ENCODE data around the gene IGFBP1.

Gene IGFBP1

GRCh38 chr7:45909561-45909960, 21.3 kb downstream of the IGFBP1 start:
- no peak for ATAC-seq

GRCh38 chr7:45910855-45911254, 22.6 kb downstream of the IGFBP1 start:
- no peak for ATAC-seq

DNA sequence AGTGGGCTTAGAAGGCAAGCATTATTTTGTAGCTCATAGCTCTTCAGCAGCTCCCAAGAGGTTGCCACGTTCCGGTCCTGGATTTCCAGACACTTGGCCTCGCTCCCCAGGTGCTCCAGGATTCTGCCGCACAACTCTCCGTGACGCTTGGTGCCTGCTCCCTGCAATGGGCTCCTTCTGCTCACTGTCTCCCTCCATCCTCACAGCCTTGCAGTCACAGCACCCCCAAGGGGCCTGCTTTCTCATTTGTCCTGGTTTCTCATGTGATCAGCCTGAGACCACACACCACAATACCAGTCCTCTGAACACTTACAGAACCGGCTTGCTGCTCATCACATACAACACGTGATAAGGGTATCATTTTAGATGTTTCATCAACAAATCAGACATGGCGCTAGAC, 23.0 kb downstream of the IGFBP1 start:
- no peak for ATAC-seq

DNA sequence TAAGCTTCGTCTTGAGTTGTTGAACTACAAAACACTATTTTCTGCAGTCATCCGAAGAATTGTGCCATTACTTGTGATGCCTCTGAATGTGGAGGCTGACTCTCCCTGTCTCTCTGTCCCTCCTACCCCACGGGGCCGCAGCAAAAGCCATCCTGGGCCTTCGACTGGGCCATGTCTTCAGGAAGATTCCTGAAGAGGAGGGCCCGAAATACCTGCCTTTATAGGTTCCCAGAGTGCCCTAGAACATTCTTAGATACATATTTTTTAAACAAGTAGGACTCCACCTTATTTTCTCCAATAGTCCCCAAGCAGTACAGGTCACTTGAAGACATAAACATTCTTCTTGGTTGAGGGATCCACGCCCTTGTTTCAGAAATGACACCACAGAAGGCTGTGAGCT, 24.7 kb downstream of the IGFBP1 start:
- no peak for ATAC-seq

DNA sequence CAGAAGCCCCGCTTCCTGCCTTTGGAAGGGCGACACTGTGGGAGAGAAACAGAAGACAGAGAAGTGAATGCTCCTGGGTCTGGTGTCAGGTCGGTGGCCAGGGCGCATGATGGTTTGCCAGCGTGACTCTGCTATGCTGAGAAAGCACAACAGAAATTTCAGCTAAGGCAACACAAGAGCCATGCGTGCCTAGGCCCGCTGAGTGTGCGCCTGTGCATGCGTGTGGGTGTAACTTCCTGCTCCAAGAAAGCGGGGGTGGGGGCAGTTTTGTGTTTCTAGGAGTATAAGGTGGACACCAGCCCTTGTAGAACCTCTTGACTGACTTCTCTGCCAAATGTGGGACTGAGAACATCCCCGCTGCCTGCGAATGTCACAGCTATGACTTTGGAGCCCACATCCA, 26.6 kb downstream of the IGFBP1 start:
- no peak for ATAC-seq

GRCh38 chr7:45915606-45916005, 27.3 kb downstream of the IGFBP1 start:
- no peak for ATAC-seq

GRCh38 chr7:45917064-45917463, 28.8 kb downstream of the IGFBP1 start:
- ATAC-seq, result no peak

DNA sequence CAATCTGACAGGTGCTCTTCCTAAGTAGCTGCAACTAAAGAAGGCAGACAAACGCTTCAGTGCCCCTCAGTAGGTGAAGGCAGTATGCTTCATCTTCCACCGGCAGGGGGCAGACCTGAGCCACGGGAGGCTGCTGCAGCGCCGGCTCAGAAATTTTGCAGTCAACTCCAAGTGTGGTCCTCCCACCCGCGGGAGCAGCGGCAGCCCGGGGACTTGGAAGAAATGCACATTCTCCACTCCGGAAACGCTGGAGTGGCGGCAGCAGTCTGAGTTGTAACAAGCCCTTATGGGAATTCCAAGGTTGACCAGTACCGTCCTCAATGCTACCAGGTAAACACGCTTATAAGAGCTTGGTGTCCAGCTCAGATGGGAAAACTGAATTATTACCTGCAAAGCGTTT, 29.4 kb downstream of the IGFBP1 start:
- no peak for ATAC-seq

- ATAC-seq, result no peak
Measured at GRCh38 chr7:45918556-45918955, 30.3 kb downstream of the IGFBP1 start.

DNA sequence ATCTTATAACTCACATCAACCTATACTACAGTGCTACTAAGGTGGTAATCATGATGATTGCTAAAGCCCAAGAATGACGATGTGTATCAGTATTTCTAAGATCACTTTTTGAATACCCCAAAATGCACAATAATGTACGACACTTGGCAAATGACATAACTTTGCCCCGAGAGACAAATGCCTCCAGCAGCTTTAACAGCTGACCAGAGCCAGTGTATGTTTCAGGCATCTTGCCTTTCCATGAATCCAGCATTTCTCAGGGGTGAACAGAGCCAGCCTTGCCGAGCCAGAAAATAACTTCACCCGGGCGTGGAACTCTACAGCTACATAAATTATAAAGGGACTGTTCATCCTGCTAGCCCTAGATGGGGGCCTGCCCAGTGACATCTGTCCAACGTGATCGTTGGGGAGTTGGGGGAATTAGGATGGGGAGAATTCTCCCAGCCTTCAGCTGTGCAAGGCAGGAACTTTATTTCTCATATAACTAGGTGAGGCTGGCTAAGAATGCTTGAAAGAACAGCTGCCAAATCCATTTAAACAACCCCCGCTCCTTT, 31.0 kb downstream of the IGFBP1 start:
- no peak for ATAC-seq

DNA sequence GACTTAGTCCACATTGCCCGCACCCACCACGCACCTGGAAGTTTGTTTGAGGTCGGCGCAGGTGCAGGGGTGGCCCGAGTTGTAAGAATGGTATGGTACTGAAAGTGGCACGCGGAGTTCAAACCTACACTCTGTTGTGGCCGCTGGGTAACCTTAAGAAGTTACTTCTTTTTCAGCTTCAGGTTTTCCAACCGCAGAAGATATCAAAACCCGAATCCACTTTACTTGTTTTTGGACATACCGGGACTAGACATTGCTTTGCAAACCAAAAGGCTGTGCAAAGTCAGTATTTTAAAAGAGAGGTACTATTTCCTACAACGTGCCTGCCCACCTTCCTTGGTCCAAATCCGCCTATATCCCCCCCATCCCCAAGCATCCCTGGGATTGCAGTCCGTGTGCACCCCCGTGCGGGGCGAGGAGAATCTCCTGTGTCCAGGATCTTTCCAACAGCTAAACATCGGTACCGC, 31.7 kb downstream of the IGFBP1 start:
- no peak for ATAC-seq

DNA sequence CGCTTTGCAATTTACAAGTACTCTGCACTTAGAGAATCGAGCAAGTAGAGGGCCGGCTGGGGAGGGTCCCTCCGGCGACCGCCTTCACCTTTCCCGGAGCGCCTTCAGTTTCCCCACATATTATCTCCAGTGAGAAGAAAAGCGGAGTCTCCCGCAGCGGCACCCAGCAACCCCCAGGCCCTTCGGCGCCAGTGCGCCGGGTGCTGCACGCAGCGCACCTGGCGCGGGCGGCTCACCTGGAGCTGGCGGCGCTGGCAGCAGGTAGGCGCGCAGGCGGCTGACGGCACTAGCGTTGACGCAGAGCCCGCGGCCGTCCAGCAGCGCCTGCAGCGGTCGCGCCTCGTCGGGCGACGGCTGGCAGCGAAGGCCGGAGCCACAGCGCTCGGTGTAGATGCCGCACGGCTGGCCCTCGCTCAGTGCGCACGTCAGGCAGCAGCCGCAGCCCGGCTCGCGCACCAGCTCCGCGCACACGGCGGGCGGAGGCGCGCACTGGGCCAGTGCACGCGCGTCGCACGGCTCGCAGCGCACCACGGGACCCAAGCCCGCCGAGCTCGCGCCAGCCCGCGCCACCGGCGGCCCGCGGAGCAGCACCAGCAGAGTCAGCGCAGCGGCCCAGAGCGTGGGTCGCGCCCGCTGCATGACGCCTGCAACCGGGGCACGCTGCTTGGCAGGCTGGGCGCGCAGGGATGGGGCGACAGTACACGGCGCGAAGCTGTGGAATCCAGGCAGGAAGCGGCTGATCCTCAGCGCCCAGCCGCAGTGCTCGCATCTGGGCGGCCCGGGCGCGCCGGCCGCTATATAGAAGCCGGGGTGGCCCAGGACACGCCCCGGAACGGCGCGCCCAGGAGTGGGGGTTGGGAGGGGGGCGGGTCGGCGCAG, 32.5 kb downstream of the IGFBP1 start, which contains the start of gene IGFBP3:
TSS of gene IGFBP3 (minus strand) at position 771 of the 879 bp plus-strand sequence. CDS start at position 639, 132 bp downstream.
- peak in 1 of 2 donors; percentile 24 for ATAC-seq

DNA sequence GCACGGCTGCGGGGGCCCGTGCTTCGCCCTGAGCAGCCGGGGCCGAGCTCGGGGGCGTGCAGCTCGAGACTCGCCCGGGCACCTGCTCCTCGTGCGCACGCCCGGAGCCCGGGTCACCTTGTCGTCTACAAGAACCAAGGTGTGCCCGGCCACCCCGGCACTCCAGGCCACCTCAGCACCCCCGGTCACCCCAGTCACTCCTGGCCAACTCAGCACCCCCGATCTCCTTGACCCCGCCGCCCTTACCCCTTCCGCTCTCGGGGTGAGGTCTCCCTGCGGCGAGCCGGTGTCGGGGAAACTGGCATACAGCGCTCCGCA, 33.1 kb downstream of the IGFBP1 start:
- no peak for ATAC-seq

DNA sequence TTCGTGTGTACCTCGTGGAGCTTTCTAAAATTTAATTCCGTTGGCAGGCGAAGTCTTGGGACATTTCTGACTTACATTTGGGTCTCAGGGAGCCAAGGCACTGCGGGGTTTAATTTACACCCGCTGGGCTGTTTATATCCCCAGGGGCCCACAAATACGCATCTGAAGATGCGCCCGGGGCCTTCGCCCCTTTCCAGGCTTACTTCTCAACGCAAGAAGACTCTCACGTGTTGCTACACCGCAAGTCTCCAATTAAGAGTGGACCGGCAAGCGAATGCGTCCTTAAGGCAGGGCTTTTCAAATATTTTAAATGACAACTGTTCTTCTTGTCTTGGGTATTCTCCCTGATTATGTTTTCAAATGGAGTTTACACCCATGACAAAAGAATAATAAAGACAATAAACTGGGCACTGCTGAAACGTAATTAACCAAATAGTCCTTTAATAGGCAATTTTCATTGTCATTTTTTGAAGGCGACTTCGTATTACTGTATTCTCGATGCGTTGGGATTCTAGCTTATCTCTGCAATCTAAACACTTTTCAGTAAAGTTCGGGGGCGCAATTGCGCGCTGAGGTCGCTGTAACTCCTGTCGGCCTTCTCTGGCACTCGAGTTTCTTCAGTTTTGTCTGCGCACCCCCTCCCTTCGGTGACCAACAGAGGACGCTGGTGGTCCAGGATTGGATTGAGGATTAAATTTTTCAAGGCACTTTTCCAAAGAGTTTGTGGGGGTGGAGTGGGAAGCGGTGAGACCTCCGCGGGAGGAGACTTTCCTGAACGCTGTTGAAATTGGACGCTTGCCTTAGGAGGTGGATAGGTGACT, 33.6 kb downstream of the IGFBP1 start:
- no peak for ATAC-seq

DNA sequence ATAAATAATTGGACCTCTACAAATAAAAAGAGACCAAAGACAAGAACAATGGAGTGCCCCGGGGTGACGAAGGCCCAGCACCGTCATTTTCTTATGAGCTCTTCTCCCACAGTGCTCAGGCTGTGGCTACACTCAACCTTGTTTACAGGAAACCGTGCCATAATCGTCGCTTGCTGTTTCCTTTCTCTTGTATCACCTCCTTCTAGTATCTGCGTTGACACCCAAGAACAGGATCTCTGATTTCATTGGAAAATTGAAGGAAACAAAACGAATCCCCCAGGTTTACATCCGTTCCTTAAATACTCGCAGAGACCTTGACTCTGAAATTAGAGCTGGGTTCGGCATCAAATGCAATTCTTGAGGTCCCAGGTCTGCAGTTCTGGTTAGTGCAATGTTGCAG, 34.5 kb downstream of the IGFBP1 start:
- ATAC-seq, result no peak

- ATAC-seq, result no peak
Measured at GRCh38 chr7:45923290-45923689, 35.0 kb downstream of the IGFBP1 start.

DNA sequence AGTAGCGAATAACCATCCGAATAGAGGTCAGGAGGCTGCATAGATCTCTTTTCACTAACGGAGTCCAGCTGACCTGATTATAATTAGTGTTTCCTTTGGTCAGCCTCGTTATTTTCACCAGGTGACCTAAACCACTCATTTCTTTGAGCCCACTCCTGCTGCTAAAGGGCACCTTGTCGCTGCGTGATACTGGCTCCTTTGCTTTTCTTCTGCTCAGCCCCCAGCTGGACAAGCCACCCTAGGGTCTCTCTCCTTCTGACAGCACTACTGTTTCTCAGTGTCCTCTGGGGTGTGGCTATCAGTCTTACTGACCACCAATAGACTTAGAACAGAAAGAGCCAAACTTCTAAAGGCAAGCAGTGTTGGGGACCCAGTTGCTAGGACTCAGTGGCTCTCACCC, 35.5 kb downstream of the IGFBP1 start:
- ATAC-seq, result no peak

- ATAC-seq, result no peak
Measured at GRCh38 chr7:45924283-45924682, 36.0 kb downstream of the IGFBP1 start.

GRCh38 chr7:45927721-45928120, 39.4 kb downstream of the IGFBP1 start:
- ATAC-seq, result no peak

DNA sequence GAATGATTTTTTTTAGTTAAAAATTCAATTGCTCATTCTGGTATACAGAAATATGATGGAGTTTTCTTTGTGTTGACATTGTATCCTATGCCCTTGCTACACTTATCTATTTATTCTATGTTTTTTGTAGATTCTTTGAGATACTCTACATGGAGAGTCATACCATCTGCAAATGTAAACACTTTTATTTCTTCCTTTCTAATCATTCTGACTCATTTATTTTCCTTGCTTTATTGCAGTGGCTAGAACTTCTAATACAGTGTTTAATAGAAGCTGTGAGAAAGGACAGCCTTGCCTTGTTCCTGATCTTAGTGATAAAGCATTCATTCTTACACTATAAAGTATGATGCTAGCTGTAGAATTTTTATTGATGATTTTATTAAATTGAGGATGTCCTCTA, 42.7 kb downstream of the IGFBP1 start:
- no peak for ATAC-seq

GRCh38 chr7:45937301-45937700, 49.0 kb downstream of the IGFBP1 start:
- ATAC-seq, result no peak

- no peak for ATAC-seq
Measured at GRCh38 chr7:45937862-45938261, 49.6 kb downstream of the IGFBP1 start.

DNA sequence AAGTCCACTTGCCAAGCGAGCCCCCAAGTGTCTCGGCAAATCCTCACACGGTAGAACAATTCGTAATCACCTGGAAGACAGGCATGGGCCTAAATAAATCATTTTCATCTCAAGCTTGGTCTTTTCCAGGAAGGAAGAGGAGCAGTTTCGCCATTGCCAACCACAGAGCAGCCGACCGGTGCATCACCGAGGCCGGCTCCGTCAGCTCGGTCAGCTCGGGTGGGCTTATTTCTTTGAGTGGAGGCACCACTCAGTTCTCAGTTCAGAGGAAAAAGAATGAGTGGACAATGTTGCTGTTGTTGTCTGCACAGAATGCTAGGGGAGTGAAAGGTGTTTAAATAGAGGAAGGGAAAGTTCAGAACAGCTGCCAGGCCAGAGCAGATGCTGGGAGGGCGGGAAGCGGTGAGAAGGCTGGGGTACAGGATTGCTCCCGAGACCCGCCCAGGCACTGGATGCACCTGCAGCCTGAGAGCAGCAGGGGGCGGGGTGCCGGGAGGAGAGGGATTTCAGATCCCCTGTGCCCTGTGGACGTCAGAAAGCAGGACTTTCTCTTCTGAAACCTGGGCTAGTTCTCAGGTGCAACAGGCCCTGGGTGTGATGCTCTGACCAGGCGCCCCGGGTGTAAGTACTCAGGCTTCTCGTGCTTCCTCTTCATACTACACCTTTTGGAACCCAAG, 50.5 kb downstream of the IGFBP1 start:
- no peak for ATAC-seq

Measured in activated CD4-positive, CD25-positive, alpha-beta regulatory T cell treated with anti-CD3 and anti-CD28 coated beads, Interleukin-2, amount 50 U/mL, for 24 hours (primary cell).